GM18526 (cell line): ENCODE measurements around the gene FGF8.

Experiments
- POLR2A ChIP-seq: IDR thresholded peaks from 3 replicates; pipeline ENCODE4 v1.6.1; 2011; ENCODE audit not compliant: insufficient read length; ENCODE audit errors: extremely low read depth

The FGF8 gene

GRCh38 chr10:101773923-101774588 lies 1.9 kb downstream of the FGF8 start:
- TF ChIP-seq POLR2A: no peak

- no peak for TF ChIP-seq POLR2A
Observed at GRCh38 chr10:101772895-101773761, 2.8 kb downstream of the FGF8 start.

- no peak for TF ChIP-seq POLR2A
Observed at GRCh38 chr10:101772017-101772894, 3.7 kb downstream of the FGF8 start.

DNA sequence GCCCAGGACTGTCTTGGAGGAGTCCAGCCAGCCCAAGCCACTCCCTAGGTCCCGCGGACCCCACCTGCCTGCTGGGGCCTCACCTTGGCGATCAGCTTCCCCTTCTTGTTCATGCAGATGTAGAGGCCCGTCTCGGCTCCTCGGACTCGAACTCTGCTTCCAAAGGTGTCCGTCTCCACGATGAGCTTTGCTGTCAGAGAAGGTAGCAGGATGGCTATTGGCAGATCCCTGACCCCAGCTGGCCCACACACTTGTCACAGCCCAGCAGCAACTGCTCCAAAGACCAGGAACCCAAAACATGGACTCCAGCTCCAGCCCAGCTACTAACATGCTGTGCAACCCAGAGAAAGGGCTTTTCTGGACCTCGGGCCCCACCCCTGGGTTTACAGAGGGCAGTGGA lies 4.5 kb downstream of the FGF8 start:
- no peak for TF ChIP-seq POLR2A

- TF ChIP-seq POLR2A: no peak
Observed at GRCh38 chr10:101770331-101771215, 5.3 kb downstream of the FGF8 start.

GRCh38 chr10:101769541-101770180 lies 6.3 kb downstream of the FGF8 start:
- TF ChIP-seq POLR2A: no peak

- no peak for TF ChIP-seq POLR2A
Observed at GRCh38 chr10:101768791-101769170, 7.1 kb downstream of the FGF8 start.

DNA sequence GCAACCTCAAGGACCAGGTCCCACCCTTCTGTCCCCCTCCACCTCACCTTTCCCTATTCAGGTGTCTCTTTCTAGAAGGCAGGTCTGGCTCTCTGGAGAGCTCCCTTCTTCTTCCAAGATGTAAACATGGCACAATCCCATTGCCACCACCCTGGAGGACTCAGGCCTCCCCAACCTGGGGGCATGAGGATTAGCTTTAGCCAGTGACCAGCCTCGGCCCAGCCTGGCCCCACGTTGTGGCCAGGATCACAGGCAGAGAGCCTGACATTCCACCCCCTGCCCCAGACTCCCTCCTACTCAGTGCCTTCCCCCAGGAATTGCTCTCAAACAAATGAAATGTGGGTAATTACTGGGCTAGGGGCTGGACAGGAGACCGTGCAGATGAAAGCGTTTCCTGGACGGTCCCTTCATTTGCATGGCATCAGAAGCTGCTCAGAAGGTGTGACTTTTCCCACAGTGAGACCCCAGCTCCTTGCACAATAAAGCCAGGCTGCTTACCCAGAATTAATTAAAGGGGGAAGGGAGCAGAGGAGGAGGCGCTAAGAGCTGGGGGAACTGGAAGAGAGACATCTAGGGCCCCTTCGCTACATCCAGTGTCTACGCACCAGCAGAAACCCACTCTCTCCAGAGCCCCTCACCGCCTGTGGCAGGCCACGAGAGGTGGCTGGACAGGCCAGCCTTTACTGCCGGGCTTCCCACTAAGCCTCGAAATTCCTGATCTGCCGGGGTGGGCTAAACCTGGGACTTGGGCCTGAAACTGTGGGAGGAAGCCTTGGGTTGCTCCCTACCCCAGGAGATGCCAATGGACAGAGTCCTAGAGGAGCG lies 7.7 kb downstream of the FGF8 start:
- no peak for TF ChIP-seq POLR2A

DNA sequence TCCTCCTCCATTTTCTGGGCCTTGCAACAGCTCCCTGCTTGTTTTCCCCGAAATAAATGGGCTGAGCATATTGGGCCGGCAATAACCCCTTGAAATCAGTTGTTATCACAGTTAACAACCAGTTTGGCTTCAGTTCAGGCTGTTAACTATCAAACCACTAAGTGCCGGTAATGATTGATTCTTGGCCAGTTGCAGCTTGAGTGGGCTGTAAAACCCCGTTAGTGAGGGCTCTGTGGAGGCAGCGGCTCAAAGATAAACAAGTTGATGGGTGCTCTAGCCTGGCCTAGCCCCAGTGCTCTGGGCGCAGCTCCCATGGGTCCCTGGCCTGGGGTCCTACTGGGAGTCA lies 8.3 kb downstream of the FGF8 start:
- no peak for TF ChIP-seq POLR2A

DNA sequence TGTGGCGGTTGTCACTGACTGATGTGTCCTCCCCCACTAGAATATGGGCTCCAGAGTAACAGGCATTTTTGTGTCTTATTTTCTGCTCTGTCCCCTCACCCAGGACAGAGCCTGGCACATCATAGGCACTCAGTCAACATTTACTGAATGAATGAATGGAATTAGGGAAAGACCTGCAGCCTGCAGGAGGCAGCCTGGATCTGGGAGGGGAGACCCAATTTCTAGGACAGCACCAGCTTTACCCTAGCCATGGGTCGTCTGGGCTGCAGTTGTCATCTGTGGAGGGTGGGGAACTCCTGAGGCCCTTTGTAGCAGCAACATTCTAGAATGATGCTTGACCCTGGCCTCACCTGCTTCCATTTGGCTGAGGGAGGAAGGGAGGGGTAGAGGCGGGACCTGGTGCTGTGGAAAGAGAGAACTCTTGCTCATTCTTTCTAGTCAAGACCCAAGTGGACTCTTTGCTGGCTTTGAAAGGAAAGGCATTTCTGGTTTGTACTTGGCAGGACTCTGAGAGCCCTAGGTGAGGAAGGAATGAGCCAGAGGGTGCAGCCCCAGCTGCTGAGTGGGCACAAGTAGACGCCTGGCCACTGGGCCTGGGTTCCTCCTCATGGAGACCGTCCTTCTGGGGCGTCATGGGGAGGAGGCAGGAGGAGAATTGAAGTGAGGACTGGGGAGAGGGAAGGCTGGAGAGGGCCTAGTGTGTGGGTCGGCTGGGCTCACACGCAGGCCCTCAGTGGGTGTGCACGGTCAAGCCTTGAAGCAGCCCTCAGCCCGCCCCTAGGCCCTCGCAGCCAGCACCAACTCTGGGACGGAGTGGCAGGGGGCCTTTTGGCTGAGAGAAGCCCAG lies 8.9 kb downstream of the FGF8 start:
- no peak for TF ChIP-seq POLR2A

- TF ChIP-seq POLR2A: no peak
Observed at GRCh38 chr10:101766306-101766705, 9.6 kb downstream of the FGF8 start.

GRCh38 chr10:101763141-101763846 lies 12.6 kb downstream of the FGF8 start:
- TF ChIP-seq POLR2A: no peak
